NCI-H1436 (cell line): ENCODE data around the gene WFDC9.
"Not testable (repeated sequence)": the region's sequence is repeated elsewhere in the genome, so short reads cannot be mapped to it uniquely, and the experiment has no call there.

Experiments used
- DNase-seq: peaks from one replicate; lab custom pipeline; 2025; lab: John Stamatoyannopoulos, UW

The WFDC9 gene

DNA sequence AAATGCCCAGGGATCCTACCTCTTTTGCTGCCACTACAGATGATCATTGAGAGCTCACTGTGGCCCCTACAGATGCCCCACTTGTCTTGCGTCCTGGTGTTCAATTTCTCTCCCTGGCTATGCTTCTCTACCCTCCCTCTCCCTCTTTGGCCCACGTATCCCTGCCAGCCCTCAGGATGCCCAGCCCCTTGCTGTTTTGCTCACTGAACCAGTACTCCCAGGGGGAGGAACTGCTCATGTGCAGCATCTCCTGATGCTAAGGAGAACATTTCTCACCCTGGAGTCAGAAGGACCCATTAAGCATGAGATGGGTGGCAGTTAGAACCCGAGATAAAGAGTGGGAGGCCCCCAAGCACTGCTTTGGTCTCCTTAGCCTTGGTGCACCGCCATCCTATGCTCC lies at the start of gene WFDC9:
WFDC9 (minus strand) TSS at position 101 of the 400 bp plus-strand sequence. CDS start 21,103 bp downstream, outside the sequence.
- no peak for DNase-seq

DNA sequence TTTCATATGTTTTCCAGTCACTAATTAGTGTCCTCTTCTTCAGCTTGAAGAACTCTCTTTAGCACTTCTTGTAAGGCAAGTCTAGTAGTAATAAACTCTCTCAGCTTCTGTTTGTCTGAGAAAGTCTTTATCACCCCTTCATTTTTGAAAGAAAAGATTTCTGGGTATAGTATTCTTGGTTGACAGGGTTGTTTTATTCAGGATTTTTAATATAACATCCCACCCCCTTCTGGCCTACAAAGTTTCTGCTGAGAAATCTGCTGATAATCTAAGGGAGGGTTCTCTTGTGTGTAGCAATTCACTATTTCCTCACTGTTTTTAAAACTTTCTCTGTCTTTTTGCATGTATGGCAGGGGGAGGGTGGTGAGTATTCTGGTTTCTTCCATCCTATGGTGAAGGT lies 48.6 kb upstream of the WFDC9 start:
- no peak for DNase-seq

GRCh38 chr20:45672765-45673164 lies 41.7 kb upstream of the WFDC9 start:
- no peak for DNase-seq

DNA sequence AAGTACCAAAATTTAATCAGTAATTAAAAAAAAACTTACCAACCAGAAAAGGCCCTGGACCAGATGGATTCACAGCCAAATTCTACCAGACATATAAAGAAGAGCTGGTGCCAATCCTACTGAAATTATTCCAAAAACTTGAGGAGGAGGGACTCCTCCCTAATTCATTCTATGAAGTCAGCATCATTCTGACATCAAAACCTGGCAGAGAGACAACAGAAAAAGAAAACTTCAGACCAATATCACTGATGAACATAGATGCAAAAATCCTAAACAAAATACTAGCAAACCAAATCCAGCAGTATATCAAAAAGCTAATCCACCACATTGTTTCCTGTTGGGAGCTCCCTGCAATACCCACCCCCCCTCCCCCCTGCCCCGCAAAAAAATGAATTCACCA lies 39.1 kb upstream of the WFDC9 start, which contains the start of gene WFDC11:
WFDC11 (minus strand) TSS at position 101 of the 400 bp plus-strand sequence. CDS start 19,639 bp downstream, outside the sequence.
- DNase-seq: no peak

DNA sequence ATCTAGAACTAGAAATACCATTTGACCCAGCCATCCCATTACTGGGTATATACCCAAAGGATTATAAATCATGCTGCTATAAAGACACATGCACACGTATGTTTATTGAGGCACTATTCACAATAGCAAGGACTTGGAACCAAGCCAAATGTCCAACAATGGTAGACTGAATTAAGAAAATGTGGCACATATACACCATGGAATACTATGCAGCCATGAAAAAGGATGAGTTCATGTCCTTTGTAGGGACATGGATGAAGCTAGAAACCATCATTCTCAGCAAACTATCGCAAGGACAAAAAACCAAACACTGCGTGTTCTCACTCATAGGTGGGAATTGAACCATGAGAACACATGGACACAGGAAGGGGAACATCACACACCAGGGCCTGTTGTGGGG lies 26.0 kb upstream of the WFDC9 start:
- not testable (repeated sequence) for DNase-seq

- DNase-seq: not testable (repeated sequence)
Measured at GRCh38 chr20:45651726-45652125, 20.6 kb upstream of the WFDC9 start.

- DNase-seq: no peak
Measured at GRCh38 chr20:45649312-45649863, 18.3 kb upstream of the WFDC9 start.

DNA sequence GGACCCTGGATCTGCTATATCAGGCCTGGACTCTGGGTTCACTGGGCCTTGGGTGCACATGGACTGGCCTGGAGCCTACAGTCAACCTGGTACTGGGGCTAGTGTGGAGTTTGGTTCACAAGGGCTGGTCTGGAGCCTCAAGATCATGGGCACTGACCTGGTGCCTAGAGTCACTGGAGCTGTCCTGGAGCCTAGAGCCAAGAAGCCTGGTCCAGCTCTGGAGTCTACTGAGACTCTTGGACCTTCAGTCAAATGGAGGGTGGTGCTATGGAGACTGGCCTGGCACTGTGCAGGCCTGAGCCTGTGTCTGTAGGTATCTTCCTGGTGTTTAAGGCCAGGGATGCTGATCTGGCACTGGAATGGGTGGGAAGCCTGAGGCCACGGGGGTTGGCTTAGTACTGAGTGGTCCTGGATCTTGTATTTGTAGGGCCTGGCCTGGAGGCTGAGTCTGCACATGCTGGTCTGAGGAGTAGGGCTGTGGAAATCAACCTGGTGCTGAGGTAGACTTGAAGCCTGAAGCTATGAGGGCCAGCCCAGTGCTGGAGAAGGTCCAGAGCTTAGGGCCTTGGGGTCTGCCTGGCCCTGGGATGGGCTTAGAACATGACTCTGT lies 16.5 kb upstream of the WFDC9 start:
- no peak for DNase-seq

GRCh38 chr20:45646875-45647274 lies 15.8 kb upstream of the WFDC9 start:
- DNase-seq: no peak

DNA sequence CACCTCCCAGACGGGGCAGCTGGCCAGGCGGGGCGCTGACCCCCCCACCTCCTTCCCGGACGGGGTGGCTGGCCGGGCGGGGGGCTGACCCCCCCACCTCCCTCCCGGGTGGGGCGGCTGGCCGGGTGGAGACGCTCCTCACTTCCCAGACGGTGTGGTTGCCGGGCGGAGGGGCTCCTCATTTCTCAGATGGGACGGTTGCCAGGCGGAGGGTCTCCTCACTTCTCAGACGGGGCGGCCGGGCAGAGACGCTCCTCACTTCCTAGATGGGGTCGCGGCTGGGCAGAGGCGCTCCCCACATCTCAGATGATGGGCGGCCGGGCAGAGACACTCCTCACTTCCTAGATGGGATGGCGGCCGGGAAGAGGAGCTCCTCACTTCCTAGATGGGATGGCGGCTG lies 14.8 kb upstream of the WFDC9 start:
- DNase-seq: not testable (repeated sequence)

- not testable (repeated sequence) for DNase-seq
Measured at GRCh38 chr20:45641076-45641475, 10.0 kb upstream of the WFDC9 start.

DNA sequence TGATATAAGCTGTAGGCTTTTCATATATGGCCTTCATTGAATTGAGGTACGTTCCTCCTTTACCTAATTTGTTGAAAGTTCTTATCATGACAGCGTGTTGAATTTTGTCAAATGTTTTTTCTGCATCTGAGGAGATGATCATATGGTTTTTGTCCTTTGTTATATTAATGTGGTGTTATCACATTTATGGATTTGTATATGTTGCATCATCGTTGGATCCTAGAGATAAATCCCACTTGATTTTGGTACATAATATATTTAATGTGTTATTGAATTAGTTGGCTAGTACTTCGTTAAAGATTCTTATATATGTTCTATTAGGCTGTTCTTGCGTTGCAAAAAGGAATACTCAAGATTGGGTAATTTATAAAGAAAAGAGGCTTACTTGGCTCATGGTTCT lies 8.6 kb upstream of the WFDC9 start:
- no peak for DNase-seq

- DNase-seq: no peak
Measured at GRCh38 chr20:45636513-45636912, 5.4 kb upstream of the WFDC9 start.

GRCh38 chr20:45630371-45630770 lies 713 bp downstream of the WFDC9 start:
- no peak for DNase-seq

- peak; percentile 0 for DNase-seq
Measured at GRCh38 chr20:45629496-45630100, 1.5 kb downstream of the WFDC9 start, which contains the start of gene WFDC10A. Gene WFDC10A, plus strand, starts transcription at chr20:45629739. Its CDS starts 75 bp downstream, at chr20:45629814.

DNA sequence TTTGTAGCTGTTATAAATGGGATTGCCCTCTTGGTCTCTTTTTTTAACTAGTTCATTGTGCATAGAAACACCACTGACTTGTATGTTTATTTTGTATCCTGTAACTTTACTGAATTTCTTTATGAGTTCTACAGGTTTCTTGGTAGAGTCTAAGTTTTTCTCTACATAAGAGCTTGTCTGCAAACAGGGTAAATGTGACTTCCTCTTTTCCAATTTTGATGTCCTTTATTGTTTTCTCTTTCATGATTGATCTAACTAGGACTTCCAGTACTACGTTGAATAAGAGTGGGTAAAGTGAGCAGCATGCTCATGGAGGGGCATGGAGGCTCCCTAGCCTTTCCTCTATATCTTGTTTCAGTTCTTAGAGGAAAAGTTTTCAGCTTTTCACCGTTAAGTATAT lies 4.5 kb downstream of the WFDC9 start:
- no peak for DNase-seq

DNA sequence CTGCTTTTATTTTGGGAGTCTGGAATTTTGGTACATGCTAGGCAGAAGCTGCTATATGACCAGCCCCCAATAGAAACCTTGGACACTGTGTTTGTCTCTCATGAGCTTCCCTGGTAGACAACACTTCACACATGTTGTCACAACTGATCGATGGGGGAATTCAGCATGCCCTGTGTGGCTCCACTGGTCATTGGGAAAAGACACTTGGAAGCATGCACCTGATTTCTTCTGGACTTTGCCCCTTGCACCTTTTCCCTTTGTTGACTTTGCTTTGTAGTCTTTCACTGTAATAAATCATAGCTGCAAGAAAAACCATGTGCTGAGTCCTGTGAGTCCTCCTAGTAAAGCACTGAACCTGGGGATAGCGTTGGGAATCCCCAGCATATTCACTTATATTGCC lies 9.5 kb downstream of the WFDC9 start:
- no peak for DNase-seq

- no peak for DNase-seq
Measured at GRCh38 chr20:45617591-45617990, 13.5 kb downstream of the WFDC9 start.

DNA sequence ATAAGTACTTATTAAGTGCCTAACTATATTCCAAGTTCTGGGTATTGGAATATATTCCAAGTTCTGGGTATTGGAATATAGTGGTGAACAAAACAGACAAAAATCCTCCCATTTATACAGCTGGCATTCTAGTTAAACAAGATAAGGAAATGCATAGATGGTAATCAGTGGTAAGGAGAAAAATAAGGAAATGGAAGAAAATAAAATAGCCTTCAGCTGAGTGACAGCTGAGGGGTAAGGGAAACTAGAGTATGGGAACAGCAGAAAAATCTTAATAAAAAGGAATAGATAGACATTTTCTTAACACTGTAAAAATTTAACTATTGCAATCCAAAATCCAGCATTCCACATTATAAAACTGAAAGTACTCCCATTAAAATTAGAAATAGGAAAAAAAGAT lies 18.8 kb downstream of the WFDC9 start:
- no peak for DNase-seq

DNA sequence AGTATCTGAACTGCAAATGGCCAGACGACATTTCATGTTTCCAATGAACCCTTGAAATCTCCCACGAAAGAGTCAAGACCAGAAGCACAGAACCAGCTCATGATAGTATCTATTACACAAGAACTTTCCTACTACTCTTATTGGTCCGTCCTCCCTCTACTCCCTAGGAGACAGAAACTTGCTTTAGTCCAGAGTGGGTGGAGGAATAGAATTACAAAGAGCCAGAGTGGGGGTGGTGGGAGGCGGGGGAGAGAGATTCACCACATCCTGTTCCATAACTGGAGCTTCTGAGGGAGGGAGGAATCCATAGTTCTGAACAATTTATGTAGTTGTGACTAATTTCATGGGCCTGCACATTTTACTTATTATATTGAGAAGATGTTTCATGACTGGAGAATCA lies 20.0 kb downstream of the WFDC9 start:
- DNase-seq: no peak

DNA sequence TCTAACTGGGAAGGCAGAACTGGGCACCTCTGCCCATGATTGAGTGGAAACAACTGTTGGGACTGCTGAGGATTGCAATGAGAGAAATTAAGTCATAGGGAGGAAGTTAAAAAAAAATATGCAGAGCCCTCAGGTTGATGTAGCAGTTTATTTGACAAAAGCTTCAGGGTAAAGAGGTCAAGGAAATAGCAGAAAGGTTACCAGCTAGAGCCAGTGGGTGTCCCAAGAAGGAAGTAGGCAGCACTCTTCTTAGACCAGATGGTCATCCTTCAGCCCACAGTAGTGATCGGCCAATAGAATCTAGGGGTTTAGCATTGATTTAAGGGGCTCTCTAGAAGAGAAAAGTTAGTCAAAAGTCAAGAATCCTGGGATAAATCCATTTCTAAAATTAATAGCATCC lies 23.3 kb downstream of the WFDC9 start:
- DNase-seq: no peak

- DNase-seq: no peak
Measured at GRCh38 chr20:45595235-45595634, 35.8 kb downstream of the WFDC9 start.

- DNase-seq: no peak
Measured at GRCh38 chr20:45593498-45593897, 37.6 kb downstream of the WFDC9 start.
